Heart right ventricle (tissue), 16 donors: ENCODE results near the gene ZCCHC17. TPM values are rescaled to one million over a fixed set of nuclear protein-coding genes. Genes with fewer than 3 reads are reported as not detected.
A peak's percentile ranks its signal among the peaks of the same experiment; 100 is the strongest.

Experiments
- ATAC-seq, 8 donors: fragments of 200-7000 bp; cut with Tn5 transposase; one replicate each; pipeline ENCODE4 v1.9.1; 2020; ENCODE audit warnings: mild to moderate bottlenecking in 8 of 8, moderate library complexity in 8 of 8, moderate number of reproducible peaks in 1 of 8
- DNase-seq, 2 donors: peaks; one replicate each; pipeline ENCODE4 v3.0.0-alpha.2; 2020
- H3K27ac ChIP-seq, 10 donors: fragments of 200-600 bp; sonication (generic) in 2 of 10; one replicate each; pipeline versions ENCODE4 v1.5.0 to v1.8.0; 2020 to 2022; ENCODE audit warnings: mild to moderate bottlenecking in 3 of 10
- H3K27me3 ChIP-seq, 7 donors: fragments of 200-600 bp; one replicate each; pipeline ENCODE4 v1.8.0; 2021 to 2022; ENCODE audit warnings: mild to moderate bottlenecking in 2 of 7
- H3K36me3 ChIP-seq, 9 donors: fragments of 200-600 bp; sonication (generic) in 1 of 9; one replicate each; pipeline versions ENCODE4 v1.5.0 to v1.8.0; 2020 to 2022; ENCODE audit warnings: mild to moderate bottlenecking in 2 of 9
- H3K4me1 ChIP-seq, 9 donors: fragments of 200-600 bp; sonication (generic) in 1 of 9; one replicate each; pipeline versions ENCODE4 v1.5.0 to v1.8.0; 2020 to 2022; ENCODE audit warnings: mild to moderate bottlenecking in 4 of 9
- H3K4me3 ChIP-seq, 10 donors: fragments of 200-600 bp; sonication (generic) in 2 of 10; one replicate each; pipeline versions ENCODE4 v1.5.0 to v1.8.0; 2020 to 2022; ENCODE audit warnings: mild to moderate bottlenecking in 7 of 10, moderate library complexity in 2 of 10
- H3K9me3 ChIP-seq, 11 donors: fragments of 200-600 bp in 10 of 11; sonication (generic) in 2 of 11; one replicate each; pipeline versions ENCODE4 v1.5.0 to v1.8.0; 2013 to 2022; ENCODE audit warnings: mild to moderate bottlenecking in 2 of 11, control low read depth in 1 of 11, moderate library complexity in 1 of 11
- CTCF ChIP-seq, 9 donors: fragments of 200-600 bp; sonication (generic) in 2 of 9; IDR thresholded peaks; one replicate each; pipeline versions ENCODE4 v1.5.0 to v1.8.0; 2021 to 2022; ENCODE audit warnings: antibody characterized with exemption in 9 of 9, mild to moderate bottlenecking in 5 of 9, moderate library complexity in 1 of 9
- WGBS, 2 donors: extraction: QIAGEN DNeasy Blood & Tissue Kit; methylation state at CpG; one replicate each; pipeline ENCODE4 v1.1.7; 2013; ENCODE audit warnings: inconsistent platforms in 1 of 2; 5-methylcytosine and 5-hydroxymethylcytosine counted together
- intact Hi-C, 10 donors: fragments of 100-400 bp; cut with DNase I; formaldehyde crosslinking; loops; one replicate each; pipeline versions ENCODE4 v1.11.1 to v1.14.2; 2022
- polyA plus RNA-seq, 2 donors: library from polyadenylated mRNA; stranded (reverse); fragments of 200-250 nt; gene quantifications; one replicate each; pipeline ENCODE4 v1.2.3, GENCODE V29; 2013
- total RNA-seq, 10 donors: library from RNA; stranded (reverse); fragmentation: NEBNext Ultra II Directional in 3 of 10; extraction: Animal tissue kit (Norgen Biotek cat#: 25700) in 3 of 10; gene quantifications; one replicate each; pipeline versions ENCODE4 v1.2.1 to v1.2.4, GENCODE V29; 2021 to 2023
- donor health status: Arrhythmogenic right ventricular cardiomyopathy.
- donor health status: ischemic (EF 13 %, LVEDD 7.1; RV severe dilation, severe dysfunction).
- donor health status: healthy with polysubstance abuse.
- donor health status: DM: no; HTN: yes; CAD: no.
- donor health status: DM: no; HTN: no; CAD: no.
- donor health status: ischemic (EF 25% LVEDD 6.9; RV normal size, moderate dysfunction).
- donor health status: ischemic (EF 25% LVEDD 5.7; RV mildly dilated, moderate dysfunction).
- donor health status: healthy.
- donor health status: DM: yes; HTN: yes; CAD: no.
- donor health status: Ischemic cardiomyopathy.
- donor health status: ischemic (EF 35%, LVEDD 5.7; RV mildly dilated, moderate dysfunction).
- donor health status: nonischemic (EF 11% LVEDD 7.7; RV severe dilation, severe dysfunction).
- donor health status: DM: yes; HTN: yes; CAD: no.
- donor health status: PGD.
- donor health status: ischemic (EF 29% LVEDD 5.4; RV normal size, mild dysfunction).
- donor health status: nonischemic (EF 23%, LVEDD 6.1; RV moderate dilation, normal function).

ZCCHC17 gene
- total and polyA plus RNA-seq, 12 donors, result 10.0 to 26.6 (median 14.2) TPM

GRCh38 chr1:31407029-31407626 is 110.3 kb downstream of the ZCCHC17 start:
- Histone ChIP-seq H3K27me3 (peaks cover 0 to 17% (median 11%) of the 10 kb centered on the region in 7 donors), H3K9me3 (no peaks in the 10 kb centered on the region), H3K36me3 (no peaks in the 10 kb centered on the region), H3K4me3 (no peak overlapping the region), H3K27ac (no peak overlapping the region), H3K4me1 (peaks cover 0 to under 1% (median 0%) of the 10 kb centered on the region in 9 donors)
- peak in 1 of 8 donors; percentile 34 for ATAC-seq
- no peak for DNase-seq
- intact Hi-C loops, result no loop called here
- TF ChIP-seq CTCF (IDR thresholded peaks at IDR 0.05), result no peak
- 65 to 72% methylated on average over 18 of the region's 18 CpGs for WGBS, 2 donors

GRCh38 chr1:31408788-31409318 is 112.0 kb downstream of the ZCCHC17 start:
- Histone ChIP-seq H3K4me1 (peaks cover 0 to 14% (median 6%) of the 10 kb centered on the region in 9 donors), H3K27ac (no peak overlapping the region), H3K27me3 (peaks cover 0 to 29% (median 24%) of the 10 kb centered on the region in 7 donors), H3K36me3 (no peaks in the 10 kb centered on the region), H3K9me3 (no peaks in the 10 kb centered on the region), H3K4me3 (no peak overlapping the region)
- intact Hi-C loops, result no loop called here
- DNase-seq, result no peak
- TF ChIP-seq CTCF (IDR thresholded peaks at IDR 0.05), result no peak
- WGBS, 2 donors, result 83 to 92% methylated on average over 5 of the region's 5 CpGs
- no peak for ATAC-seq

- Histone ChIP-seq H3K36me3 (no peaks in the 10 kb centered on the region), H3K27ac (no peak overlapping the region), H3K9me3 (no peaks in the 10 kb centered on the region), H3K4me1 (peaks cover 0 to 17% (median 9%) of the 10 kb centered on the region in 9 donors), H3K4me3 (no peak overlapping the region), H3K27me3 (peaks cover 0 to 39% (median 31%) of the 10 kb centered on the region in 7 donors)
- DNase-seq (no peak), ATAC-seq (no peak)
- intact Hi-C loops, result no loop called here
- 74 to 78% methylated on average over 6 of the region's 6 CpGs for WGBS, 2 donors
- TF ChIP-seq CTCF (IDR thresholded peaks at IDR 0.05), result no peak
Observed at GRCh38 chr1:31409946-31410858, 113.4 kb downstream of the ZCCHC17 start.

GRCh38 chr1:31410871-31411270 is 114.0 kb downstream of the ZCCHC17 start:
- no peak for DNase-seq
- H3K27ac ChIP-seq, result no peak overlapping the region
- TF ChIP-seq CTCF (IDR thresholded peaks at IDR 0.05), result no peak
- intact Hi-C loops, result no loop called here
- H3K9me3 ChIP-seq, result no peaks in the 10 kb centered on the region
- 80 to 86% methylated on average over 4 of the region's 4 CpGs for WGBS, 2 donors
- peaks cover 0 to 40% (median 31%) of the 10 kb centered on the region in 7 donors for H3K27me3 ChIP-seq
- H3K4me1 ChIP-seq, result peaks cover 0 to 17% (median 9%) of the 10 kb centered on the region in 9 donors
- H3K4me3 ChIP-seq, result no peak overlapping the region
- ATAC-seq, result no peak
- H3K36me3 ChIP-seq, result no peaks in the 10 kb centered on the region
